ENCODE results near the gene NOS1AP. TPM values are rescaled to one million over a fixed set of nuclear protein-coding genes. Genes with fewer than 3 reads are reported as not detected.
A peak's percentile ranks its signal among the peaks of the same experiment; 100 is the strongest.

The NOS1AP gene
- total and polyA plus RNA-seq, 9 of the 15 experiments (the other 6 are each of a cell fraction or from before 2014, with no cell fraction given): 0.07 to 1.5 (median 0.22) TPM

DNA sequence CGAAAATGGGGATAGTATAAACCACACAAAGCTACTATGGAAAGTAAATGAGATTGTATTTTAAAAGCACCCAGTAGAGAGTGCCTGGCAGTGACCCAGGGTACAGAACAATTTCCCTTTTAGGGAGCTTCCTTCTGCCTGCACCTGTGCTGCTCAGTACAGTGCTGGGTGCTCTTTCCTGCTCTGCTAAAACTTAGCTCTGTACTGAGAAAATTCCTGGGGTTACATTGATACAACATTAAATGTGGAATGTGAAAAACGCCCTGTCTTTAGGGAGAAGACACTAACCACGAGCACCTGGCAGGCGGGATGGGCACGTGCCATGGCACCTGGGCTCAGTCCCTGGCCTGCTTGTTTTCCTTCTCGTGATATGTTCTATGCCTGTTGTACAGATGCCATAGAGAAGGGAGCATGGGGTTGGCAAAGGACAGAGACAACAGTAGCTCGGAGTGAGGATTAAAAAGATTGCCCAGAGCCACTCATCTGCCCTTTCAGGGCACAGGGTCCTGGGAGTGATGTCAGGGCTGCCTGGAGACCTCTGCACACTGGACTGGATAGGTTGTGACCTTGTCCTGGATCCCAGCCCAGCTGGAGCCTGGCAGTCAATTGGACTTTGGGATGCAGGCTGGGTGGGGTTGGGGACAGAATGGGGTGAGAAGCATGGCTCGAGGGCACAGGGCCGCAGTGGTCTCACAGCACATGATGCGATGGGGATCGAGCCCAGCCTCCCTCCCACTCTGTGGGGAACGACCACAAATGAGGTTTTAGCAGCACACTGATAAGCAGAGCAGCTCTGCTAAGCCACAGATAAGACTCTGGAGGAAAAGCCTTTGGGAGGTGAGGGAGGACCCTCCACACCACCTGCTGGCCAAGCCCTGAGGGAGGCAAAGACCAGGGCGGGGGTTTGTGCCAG, 302.9 kb downstream of the NOS1AP start (continued):
- TF ChIP-seq, protein P1, sequence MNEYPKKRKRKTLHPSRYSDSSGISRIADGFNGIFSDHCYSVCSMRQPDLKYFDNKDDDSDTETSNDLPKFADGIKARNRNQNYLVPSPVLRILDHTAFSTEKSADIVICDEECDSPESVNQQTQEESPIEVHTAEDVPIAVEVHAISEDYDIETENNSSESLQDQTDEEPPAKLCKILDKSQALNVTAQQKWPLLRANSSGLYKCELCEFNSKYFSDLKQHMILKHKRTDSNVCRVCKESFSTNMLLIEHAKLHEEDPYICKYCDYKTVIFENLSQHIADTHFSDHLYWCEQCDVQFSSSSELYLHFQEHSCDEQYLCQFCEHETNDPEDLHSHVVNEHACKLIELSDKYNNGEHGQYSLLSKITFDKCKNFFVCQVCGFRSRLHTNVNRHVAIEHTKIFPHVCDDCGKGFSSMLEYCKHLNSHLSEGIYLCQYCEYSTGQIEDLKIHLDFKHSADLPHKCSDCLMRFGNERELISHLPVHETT (CRISPR knock-in tag; conservative IDR thresholded peaks at IDR 0.05 in 1 of 2, IDR thresholded peaks at IDR 0.05 in 1 of 2): peak in 1 of 2 experiments; percentile 79; a peak in 2 of 4 replicates
- TF ChIP-seq, protein P2, sequence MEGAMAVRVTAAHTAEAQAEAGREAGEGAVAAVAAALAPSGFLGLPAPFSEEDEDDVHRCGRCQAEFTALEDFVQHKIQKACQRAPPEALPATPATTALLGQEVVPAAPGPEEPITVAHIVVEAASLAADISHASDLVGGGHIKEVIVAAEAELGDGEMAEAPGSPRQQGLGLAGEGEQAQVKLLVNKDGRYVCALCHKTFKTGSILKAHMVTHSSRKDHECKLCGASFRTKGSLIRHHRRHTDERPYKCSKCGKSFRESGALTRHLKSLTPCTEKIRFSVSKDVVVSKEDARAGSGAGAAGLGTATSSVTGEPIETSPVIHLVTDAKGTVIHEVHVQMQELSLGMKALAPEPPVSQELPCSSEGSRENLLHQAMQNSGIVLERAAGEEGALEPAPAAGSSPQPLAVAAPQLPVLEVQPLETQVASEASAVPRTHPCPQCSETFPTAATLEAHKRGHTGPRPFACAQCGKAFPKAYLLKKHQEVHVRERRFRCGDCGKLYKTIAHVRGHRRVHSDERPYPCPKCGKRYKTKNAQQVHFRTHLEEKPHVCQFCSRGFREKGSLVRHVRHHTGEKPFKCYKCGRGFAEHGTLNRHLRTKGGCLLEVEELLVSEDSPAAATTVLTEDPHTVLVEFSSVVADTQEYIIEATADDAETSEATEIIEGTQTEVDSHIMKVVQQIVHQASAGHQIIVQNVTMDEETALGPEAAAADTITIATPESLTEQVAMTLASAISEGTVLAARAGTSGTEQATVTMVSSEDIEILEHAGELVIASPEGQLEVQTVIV (CRISPR knock-in tag; IDR thresholded peaks at IDR 0.05; ENCODE audit: borderline replicate concordance): no peak
- TF ChIP-seq TRIM24 (IDR thresholded peaks at IDR 0.05): peak; percentile 74 to 85; a peak in 3 of 4 replicates
- TF ChIP-seq KLF6 (CRISPR knock-in tag; IDR thresholded peaks at IDR 0.05; ENCODE audit: borderline replicate concordance): peak; percentile 55; the same call in 1 of the 2 replicates
- TF ChIP-seq PTRF (tag; IDR thresholded peaks at IDR 0.05): no peak
- TF ChIP-seq OTX1 (CRISPR knock-in tag; IDR thresholded peaks at IDR 0.05): peak; percentile 71; the same call in 1 of the 2 replicates
- no peak for TF ChIP-seq YBX1 (IDR thresholded peaks at IDR 0.05)
- TF ChIP-seq, protein P3, sequence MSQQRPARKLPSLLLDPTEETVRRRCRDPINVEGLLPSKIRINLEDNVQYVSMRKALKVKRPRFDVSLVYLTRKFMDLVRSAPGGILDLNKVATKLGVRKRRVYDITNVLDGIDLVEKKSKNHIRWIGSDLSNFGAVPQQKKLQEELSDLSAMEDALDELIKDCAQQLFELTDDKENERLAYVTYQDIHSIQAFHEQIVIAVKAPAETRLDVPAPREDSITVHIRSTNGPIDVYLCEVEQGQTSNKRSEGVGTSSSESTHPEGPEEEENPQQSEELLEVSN (IDR thresholded peaks at IDR 0.05; ENCODE audit: borderline replicate concordance in 1 of 2, extremely low read depth in 1 of 2, insufficient read depth in 1 of 2, insufficient read length in 1 of 2, low read depth in 1 of 2, low read length in 1 of 2, poor library complexity in 1 of 2, severe bottlenecking in 1 of 2): peak; percentile 48 to 58
- no peak for TF ChIP-seq SLC30A9 (CRISPR knock-in tag; IDR thresholded peaks at IDR 0.05)
- TF ChIP-seq KAT8 (IDR thresholded peaks at IDR 0.05; ENCODE audit: low read depth): no peak
- TF ChIP-seq EHMT2 (IDR thresholded peaks at IDR 0.05): no peak
